NCI-H2196 treated with DMSO at 0.1 percent for 48 hours (cell line): ENCODE results near the gene RSBN1.
"Not testable (repeated sequence)": the region's sequence is repeated elsewhere in the genome, so short reads cannot be mapped to it uniquely, and the experiment has no call there.

Experiments used
- DNase-seq: peaks from one replicate; lab custom pipeline; 2025; ENCODE audit not compliant: unreplicated experiment; lab: John Stamatoyannopoulos, UW

RSBN1 gene

GRCh38 chr1:113749402-113749801 is 62.9 kb downstream of the RSBN1 start:
- DNase-seq: no peak

GRCh38 chr1:113747376-113747775 is 64.9 kb downstream of the RSBN1 start:
- DNase-seq: no peak

GRCh38 chr1:113745425-113745824 is 66.9 kb downstream of the RSBN1 start:
- DNase-seq: no peak

- DNase-seq: no peak
Measured at GRCh38 chr1:113744114-113744513, 68.2 kb downstream of the RSBN1 start.

- DNase-seq: no peak
Measured at GRCh38 chr1:113742515-113742914, 69.8 kb downstream of the RSBN1 start.

- DNase-seq: no peak
Measured at GRCh38 chr1:113734357-113735055, 77.8 kb downstream of the RSBN1 start.

- no peak for DNase-seq
Measured at GRCh38 chr1:113732802-113733201, 79.5 kb downstream of the RSBN1 start.

- no peak for DNase-seq
Measured at GRCh38 chr1:113721010-113721409, 91.3 kb downstream of the RSBN1 start.

GRCh38 chr1:113718621-113719020 is 93.7 kb downstream of the RSBN1 start:
- DNase-seq: not testable (repeated sequence)

- not testable (repeated sequence) for DNase-seq
Measured at GRCh38 chr1:113717506-113717905, 94.8 kb downstream of the RSBN1 start.

- DNase-seq: no peak
Measured at GRCh38 chr1:113714606-113715269, 97.5 kb downstream of the RSBN1 start.
